Nephron progenitor cell (in vitro differentiated cells): ENCODE results near the gene MMD.

Experiments
- DNase-seq: peaks from one replicate; pipeline ENCODE4 v3.0.0; 2021
- H3K27ac Mint-ChIP-seq: 2 replicates; pipeline ENCODE4 v1.8.0; 2021; ENCODE audit warnings: mild to moderate bottlenecking, moderate library complexity, mixed read lengths
- H3K27me3 Mint-ChIP-seq: 2 replicates; pipeline ENCODE4 v1.8.0; 2021; ENCODE audit warnings: mild to moderate bottlenecking, low read depth, mixed read lengths; ENCODE audit not compliant: poor library complexity
- H3K36me3 Mint-ChIP-seq: 2 replicates; pipeline ENCODE4 v1.8.0; 2021; ENCODE audit warnings: low read depth, mixed read lengths
- H3K4me1 Mint-ChIP-seq: 2 replicates; pipeline ENCODE4 v1.8.0; 2021; ENCODE audit warnings: mixed read lengths
- H3K4me3 Mint-ChIP-seq: 2 replicates; pipeline ENCODE4 v1.8.0; 2021; ENCODE audit warnings: mild to moderate bottlenecking, moderate library complexity, mixed read lengths
- H3K9me3 Mint-ChIP-seq: 2 replicates; pipeline ENCODE4 v1.8.0; 2021; ENCODE audit warnings: mild to moderate bottlenecking, moderate library complexity, mixed read lengths
- CTCF ChIP-seq: fragments of 200-600 bp; sonication (generic); IDR thresholded peaks from 2 replicates; pipeline ENCODE4 v1.5.0; 2021; ENCODE audit warnings: antibody characterized with exemption

Gene MMD

GRCh38 chr17:55354010-55354409 lies 67.6 kb downstream of the MMD start:
- TF ChIP-seq CTCF, result no peak
- H3K9me3 Mint-ChIP-seq, result peaks cover 5% of the 10 kb centered on the region
- no peak overlapping the region for H3K4me3 Mint-ChIP-seq
- no peaks in the 10 kb centered on the region for H3K4me1 Mint-ChIP-seq
- peaks cover 4% of the 10 kb centered on the region for H3K27me3 Mint-ChIP-seq
- H3K36me3 Mint-ChIP-seq, result no peaks in the 10 kb centered on the region
- DNase-seq, result no peak
- H3K27ac Mint-ChIP-seq, result no peak overlapping the region

- no peak for TF ChIP-seq CTCF
- Mint-ChIP-seq H3K9me3 (peaks cover 14% of the 10 kb centered on the region), H3K27ac (no peak overlapping the region), H3K4me3 (no peak overlapping the region), H3K36me3 (no peaks in the 10 kb centered on the region), H3K4me1 (no peaks in the 10 kb centered on the region), H3K27me3 (peaks cover 4% of the 10 kb centered on the region)
- DNase-seq, result no peak
These were observed 70.4 kb downstream of the MMD start for GRCh38 chr17:55351226-55351625.

- Mint-ChIP-seq H3K4me1 (no peaks in the 10 kb centered on the region), H3K27me3 (peaks cover 2% of the 10 kb centered on the region), H3K4me3 (no peak overlapping the region), H3K36me3 (no peaks in the 10 kb centered on the region), H3K9me3 (peaks cover 14% of the 10 kb centered on the region), H3K27ac (no peak overlapping the region)
- TF ChIP-seq CTCF, result no peak
- DNase-seq, result no peak
These were observed 70.8 kb downstream of the MMD start for GRCh38 chr17:55350825-55351205.

GRCh38 chr17:55348749-55349354 lies 72.8 kb downstream of the MMD start:
- H3K4me3 Mint-ChIP-seq, result no peak overlapping the region

GRCh38 chr17:55347341-55347740 lies 74.3 kb downstream of the MMD start:
- TF ChIP-seq CTCF, result no peak
- DNase-seq, result no peak
- H3K4me1 Mint-ChIP-seq, result no peaks in the 10 kb centered on the region
- peaks cover 20% of the 10 kb centered on the region for H3K9me3 Mint-ChIP-seq
- H3K27ac Mint-ChIP-seq, result no peak overlapping the region
- H3K27me3 Mint-ChIP-seq, result peaks cover 7% of the 10 kb centered on the region
- no peaks in the 10 kb centered on the region for H3K36me3 Mint-ChIP-seq
- H3K4me3 Mint-ChIP-seq, result no peak overlapping the region

More at GRCh38 chr17:55348749-55349354, 72.8 kb downstream of the MMD start:
- Mint-ChIP-seq H3K4me1 (no peaks in the 10 kb centered on the region), H3K27me3 (no peaks in the 10 kb centered on the region), H3K36me3 (no peaks in the 10 kb centered on the region), H3K9me3 (peaks cover 20% of the 10 kb centered on the region), H3K27ac (no peak overlapping the region)
- TF ChIP-seq CTCF, result peak; percentile 94
- DNase-seq, result peak; percentile 53

GRCh38 chr17:55346658-55347057 lies 75.0 kb downstream of the MMD start:
- no peak overlapping the region for H3K27ac Mint-ChIP-seq
- no peak for TF ChIP-seq CTCF
- H3K4me1 Mint-ChIP-seq, result no peaks in the 10 kb centered on the region
- H3K4me3 Mint-ChIP-seq, result no peak overlapping the region
- no peaks in the 10 kb centered on the region for H3K36me3 Mint-ChIP-seq
- H3K27me3 Mint-ChIP-seq, result peaks cover 11% of the 10 kb centered on the region
- H3K9me3 Mint-ChIP-seq, result peaks cover 20% of the 10 kb centered on the region
- no peak for DNase-seq
